Adrenal gland (tissue), 12 donors: Measurements from ENCODE around the gene MAP1LC3B2. TPM values are rescaled to one million over a fixed set of nuclear protein-coding genes. Genes with fewer than 3 reads are reported as not detected.
"Not testable (repeated sequence)": the region's sequence is repeated elsewhere in the genome, so short reads cannot be mapped to it uniquely, and the experiment has no call there.

ENCODE experiments used
- DNase-seq, 7 donors: peaks; one replicate each; pipeline ENCODE4 v3.0.0-alpha.2; 2019 to 2020
- H3K27ac ChIP-seq, 5 donors: fragments of 200-600 bp; sonication (generic) in 4 of 5; 1 replicate in 3 of 5; 2 replicates in 2 of 5; pipeline versions ENCODE4 v1.5.1 to v1.8.0; 2016 to 2020; ENCODE audit warnings: mild to moderate bottlenecking in 1 of 5
- H3K27me3 ChIP-seq: fragments of 200-600 bp; 2 replicates; pipeline ENCODE4 v1.8.0; 2021
- H3K36me3 ChIP-seq, 2 donors: fragments of 200-600 bp; replicated peaks in 1 of 2; 1 replicate in 1 of 2; 2 replicates in 1 of 2; pipeline versions ENCODE4 v1.5.1 to v1.8.0; 2018 to 2022
- H3K4me1 ChIP-seq, 2 donors: fragments of 200-600 bp; replicated peaks in 1 of 2; 1 replicate in 1 of 2; 2 replicates in 1 of 2; pipeline versions ENCODE4 v1.5.1 to v1.8.0; 2018 to 2021
- H3K4me3 ChIP-seq, 4 donors: fragments of 200-600 bp; sonication (generic) in 3 of 4; one replicate each; pipeline ENCODE4 v1.5.1; 2016 to 2018
- H3K9me3 ChIP-seq, 3 donors: fragments of 200-600 bp; sonication (generic) in 1 of 3; replicated peaks in 1 of 3; 1 replicate in 2 of 3; 2 replicates in 1 of 3; pipeline versions ENCODE4 v1.5.1 to v1.8.0; 2016 to 2021
- POLR2A ChIP-seq, 2 donors: fragments of 450-650 bp; IDR thresholded peaks; one replicate each; pipeline ENCODE4 v1.6.1; 2017; ENCODE audit warnings: antibody characterized with exemption in 2 of 2, mild to moderate bottlenecking in 2 of 2, moderate library complexity in 1 of 2
- WGBS, 4 donors: extraction: QIAGEN DNeasy Blood & Tissue Kit in 2 of 4; methylation state at CpG; one replicate each; pipeline versions ENCODE4 v1.1.5 to v1.1.7; 2013 to 2017; 5-methylcytosine and 5-hydroxymethylcytosine counted together
- intact Hi-C, 2 donors: fragments of 100-400 bp; cut with DNase I; formaldehyde crosslinking; loops; one replicate each; pipeline versions ENCODE4 v1.14.1 to v1.15.0; 2022 to 2023
- polyA plus RNA-seq, 3 donors: library from polyadenylated mRNA; stranded (reverse); fragments of 200-250 nt in 2 of 3; fragments of 350-450 nt in 1 of 3; fragmentation: Illumina TruSeq in 1 of 3; extraction: RNeasy Lipid Tissue Mini Kit (QIAGEN cat#74804) in 1 of 3; gene quantifications; one replicate each; pipeline ENCODE4 v1.2.3, GENCODE V29; 2013 to 2014
- total RNA-seq, 9 donors: library from RNA; depleted of rRNA in 4 of 9; stranded (reverse); fragments of >200 nt in 4 of 9; fragments of 120-200 nt in 1 of 9; fragmentation: NEBNext Ultra II Directional in 1 of 9; extraction: Animal tissue kit (Norgen Biotek cat#: 25700) in 1 of 9; gene quantifications; one replicate each; pipeline versions ENCODE4 v1.1.0 to v1.2.4, GENCODE V29; 2013 to 2023
- TF ChIP-seq, protein P1 (sequence below), 6 experiments: fragments of 450-650 bp in 4 of 6; fragments of 200-600 bp in 2 of 6; sonication (generic) in 1 of 6; IDR thresholded peaks; 1 replicate in 5 of 6; 2 replicates in 1 of 6; pipeline versions ENCODE4 v1.5.1 to v1.8.0; 2016 to 2021; ENCODE audit warnings: antibody characterized with exemption in 6 of 6, mild to moderate bottlenecking in 2 of 6, moderate library complexity in 1 of 6
- donor health status: healthy with polysubstance abuse.
- donor health status: Bipolar disorder and iron deficiency.
- donor health status: DM: yes; HTN: yes; CAD: no.
- donor health status: DM: no; HTN: no; CAD: no.
- donor health status: DM: no; HTN: no; CAD: no.
- donor health status: DM: yes; HTN: yes; CAD: no.

MAP1LC3B2 gene
- total and polyA plus RNA-seq, 12 donors, result 0.54 to 4.6 (median 1.4) TPM; not detected in 1

DNA sequence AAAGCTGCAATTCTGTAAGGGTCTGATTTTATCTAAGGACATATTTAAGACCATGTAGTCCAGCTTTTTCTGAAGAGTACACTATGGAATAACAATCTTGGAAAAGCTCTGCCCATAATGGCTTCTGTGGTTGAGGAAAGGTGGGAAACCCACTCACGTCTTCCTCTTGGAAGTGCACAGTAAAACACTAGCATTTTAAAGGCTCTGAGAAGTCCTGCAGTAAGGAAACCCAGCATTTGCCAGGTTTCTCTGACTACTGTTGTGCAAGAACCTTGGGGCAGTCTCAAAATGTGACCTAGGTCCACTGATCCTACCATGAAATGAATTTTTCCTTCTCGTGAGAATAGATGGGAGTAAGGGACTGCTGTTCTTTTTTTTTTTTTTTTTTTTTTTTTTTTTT is 11.9 kb downstream of the MAP1LC3B2 start:
- no peaks in the 10 kb centered on the region for H3K36me3 ChIP-seq
- no peak overlapping the region for H3K27ac ChIP-seq
- no peak overlapping the region for H3K4me3 ChIP-seq
- intact Hi-C loops, result no loop called here
- H3K9me3 ChIP-seq, result no peaks in the 10 kb centered on the region
- no peaks in the 10 kb centered on the region for H3K27me3 ChIP-seq
- no peaks in the 10 kb centered on the region for H3K4me1 ChIP-seq
- DNase-seq, result no peak
- WGBS, 4 donors, result 64 to 81% (median 74%) methylated on average over 2 of the region's 2 CpGs
- TF ChIP-seq, protein P1, sequence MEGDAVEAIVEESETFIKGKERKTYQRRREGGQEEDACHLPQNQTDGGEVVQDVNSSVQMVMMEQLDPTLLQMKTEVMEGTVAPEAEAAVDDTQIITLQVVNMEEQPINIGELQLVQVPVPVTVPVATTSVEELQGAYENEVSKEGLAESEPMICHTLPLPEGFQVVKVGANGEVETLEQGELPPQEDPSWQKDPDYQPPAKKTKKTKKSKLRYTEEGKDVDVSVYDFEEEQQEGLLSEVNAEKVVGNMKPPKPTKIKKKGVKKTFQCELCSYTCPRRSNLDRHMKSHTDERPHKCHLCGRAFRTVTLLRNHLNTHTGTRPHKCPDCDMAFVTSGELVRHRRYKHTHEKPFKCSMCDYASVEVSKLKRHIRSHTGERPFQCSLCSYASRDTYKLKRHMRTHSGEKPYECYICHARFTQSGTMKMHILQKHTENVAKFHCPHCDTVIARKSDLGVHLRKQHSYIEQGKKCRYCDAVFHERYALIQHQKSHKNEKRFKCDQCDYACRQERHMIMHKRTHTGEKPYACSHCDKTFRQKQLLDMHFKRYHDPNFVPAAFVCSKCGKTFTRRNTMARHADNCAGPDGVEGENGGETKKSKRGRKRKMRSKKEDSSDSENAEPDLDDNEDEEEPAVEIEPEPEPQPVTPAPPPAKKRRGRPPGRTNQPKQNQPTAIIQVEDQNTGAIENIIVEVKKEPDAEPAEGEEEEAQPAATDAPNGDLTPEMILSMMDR (IDR thresholded peaks at IDR 0.05), result no peak
- TF ChIP-seq POLR2A (IDR thresholded peaks at IDR 0.05), result no peak

DNA sequence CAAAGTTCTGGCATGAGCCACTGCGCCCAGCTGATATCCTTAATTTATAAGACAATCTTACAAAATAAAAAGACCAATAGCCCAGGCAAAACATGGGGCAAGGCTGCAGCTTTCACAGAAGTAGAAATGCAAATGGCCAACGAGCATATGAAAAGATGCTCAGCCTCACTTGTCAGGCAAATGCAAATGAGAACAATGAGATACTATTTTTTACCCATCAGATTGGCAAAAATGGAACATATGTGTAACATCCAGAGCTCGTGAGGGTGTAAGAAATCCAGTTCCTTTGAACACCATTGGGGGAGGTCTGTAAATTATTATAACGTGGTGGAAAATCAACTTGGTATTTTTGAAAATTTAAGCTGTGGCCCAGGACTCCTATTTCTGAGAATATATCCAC is 14.6 kb downstream of the MAP1LC3B2 start:
- intact Hi-C loops, result no loop called here
- Histone ChIP-seq H3K27me3 (no peaks in the 10 kb centered on the region), H3K36me3 (no peaks in the 10 kb centered on the region), H3K27ac (no peak overlapping the region), H3K4me1 (no peaks in the 10 kb centered on the region), H3K9me3 (no peaks in the 10 kb centered on the region), H3K4me3 (no peak overlapping the region)
- 83 to 90% (median 86%) methylated on average over 4 of the region's 4 CpGs for WGBS, 4 donors
- no peak for TF ChIP-seq POLR2A (IDR thresholded peaks at IDR 0.05)
- TF ChIP-seq, protein P1 (IDR thresholded peaks at IDR 0.05), result no peak
- DNase-seq, result no peak

DNA sequence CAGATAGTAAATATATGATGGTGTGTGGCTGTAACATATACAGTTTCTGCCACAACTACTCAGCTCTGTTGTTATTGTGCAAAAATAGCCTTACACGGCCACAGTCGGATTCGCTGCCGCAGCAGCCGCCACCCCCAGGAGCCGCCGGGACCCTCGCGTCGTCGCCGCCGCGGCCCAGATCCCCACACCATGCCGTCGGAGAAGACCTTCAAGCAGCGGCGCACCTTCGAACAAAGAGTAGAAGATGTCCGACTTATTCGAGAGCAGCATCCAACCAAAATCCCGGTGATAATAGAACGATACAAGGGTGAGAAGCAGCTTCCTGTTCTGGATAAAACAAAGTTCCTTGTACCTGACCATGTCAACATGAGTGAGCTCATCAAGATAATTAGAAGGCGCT is 16.6 kb downstream of the MAP1LC3B2 start:
- H3K9me3 ChIP-seq, intact Hi-C loops, H3K4me3 ChIP-seq, H3K4me1 ChIP-seq, H3K36me3 ChIP-seq, H3K27ac ChIP-seq, H3K27me3 ChIP-seq, DNase-seq: not testable (repeated sequence)
- WGBS, 4 donors, result 92 to 93% (median 93%) methylated on average over 24 of the region's 24 CpGs

DNA sequence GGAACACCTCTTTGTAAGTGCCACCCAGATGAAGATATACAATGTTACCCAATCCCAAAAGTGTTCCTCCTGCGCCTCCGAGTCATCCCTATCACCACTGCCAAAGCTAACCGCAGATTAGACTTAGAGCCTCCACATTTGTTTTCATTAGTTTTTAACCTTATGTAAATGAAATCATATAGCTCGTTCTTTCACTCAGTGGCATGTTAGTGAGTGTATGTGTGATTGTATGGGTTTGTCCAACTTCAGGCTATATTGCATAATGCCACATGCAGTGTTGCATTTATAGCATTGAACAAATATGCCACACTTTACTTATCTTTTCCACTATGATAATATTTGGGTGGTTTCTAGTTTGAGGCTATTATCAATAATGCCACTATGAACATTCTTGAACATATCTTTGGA is 18.0 kb downstream of the MAP1LC3B2 start:
- no peaks in the 10 kb centered on the region for H3K4me1 ChIP-seq
- no peak for DNase-seq
- WGBS, 4 donors, result 91 to 92% (median 91%) methylated on average over 4 of the region's 4 CpGs
- intact Hi-C loops, result no loop called here
- no peaks in the 10 kb centered on the region for H3K27me3 ChIP-seq
- TF ChIP-seq, protein P1 (IDR thresholded peaks at IDR 0.05), result no peak
- no peak for TF ChIP-seq POLR2A (IDR thresholded peaks at IDR 0.05)
- H3K9me3 ChIP-seq, result no peaks in the 10 kb centered on the region
- H3K36me3 ChIP-seq, result no peaks in the 10 kb centered on the region
- no peak overlapping the region for H3K4me3 ChIP-seq
- no peak overlapping the region for H3K27ac ChIP-seq

DNA sequence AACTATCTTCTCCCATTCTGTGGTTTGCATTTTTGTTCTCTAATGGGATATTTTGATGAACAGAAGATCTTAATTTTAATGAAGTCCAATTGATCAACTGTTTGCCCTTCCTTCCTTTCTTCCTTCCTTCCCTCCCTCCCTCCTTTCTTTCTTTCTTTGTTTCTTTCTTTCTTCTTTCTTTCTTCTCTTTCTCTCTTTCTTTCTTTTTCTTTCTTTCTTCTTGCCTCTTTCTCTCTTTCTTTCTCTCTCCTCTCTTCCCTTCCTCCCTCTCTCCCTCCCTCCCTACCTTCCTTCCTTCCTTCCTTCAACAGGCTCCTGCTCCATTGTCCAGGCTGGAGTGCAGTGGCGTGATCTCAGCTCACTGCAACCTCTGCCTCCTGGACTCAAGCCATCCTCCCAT is 18.9 kb downstream of the MAP1LC3B2 start:
- H3K4me1 ChIP-seq, result no peaks in the 10 kb centered on the region
- H3K36me3 ChIP-seq, result no peaks in the 10 kb centered on the region
- H3K27ac ChIP-seq, result no peak overlapping the region
- H3K27me3 ChIP-seq, result no peaks in the 10 kb centered on the region
- TF ChIP-seq POLR2A (IDR thresholded peaks at IDR 0.05), result no peak
- TF ChIP-seq, protein P1 (IDR thresholded peaks at IDR 0.05), result no peak
- no peak for DNase-seq
- intact Hi-C loops, result no loop called here
- H3K9me3 ChIP-seq, result no peaks in the 10 kb centered on the region
- H3K4me3 ChIP-seq, result no peak overlapping the region
- WGBS, 4 donors, result 90 to 100% (median 94%) methylated on average over 1 of the region's 1 CpG
